DMS53 (cell line): ENCODE data around the gene DENND1A.
"Not testable (repeated sequence)": the region's sequence is repeated elsewhere in the genome, so short reads cannot be mapped to it uniquely, and the experiment has no call there.

Experiments
- DNase-seq: peaks from one replicate; lab custom pipeline; 2025; lab: John Stamatoyannopoulos, UW

DENND1A gene

DNA sequence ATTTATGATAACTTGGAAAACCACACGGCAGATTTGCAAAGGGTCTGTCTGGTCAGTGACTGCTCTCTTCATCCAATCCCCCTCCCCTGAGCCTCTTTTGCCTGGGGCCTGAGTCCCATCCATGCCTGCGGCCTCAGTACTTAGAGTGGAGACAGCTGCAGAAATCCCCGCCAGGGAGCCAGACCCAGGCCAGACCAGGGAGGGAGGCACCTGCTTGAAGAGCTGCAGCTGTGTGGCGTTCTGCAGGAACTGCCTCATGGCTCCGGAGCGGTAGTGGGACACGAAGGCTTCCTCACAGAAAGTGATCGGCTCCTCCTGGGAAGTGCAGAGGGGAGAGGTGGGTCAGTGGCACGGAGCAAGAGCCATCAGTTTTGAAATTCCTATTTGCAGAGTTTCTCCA lies 472.3 kb downstream of the DENND1A start:
- DNase-seq: no peak

DNA sequence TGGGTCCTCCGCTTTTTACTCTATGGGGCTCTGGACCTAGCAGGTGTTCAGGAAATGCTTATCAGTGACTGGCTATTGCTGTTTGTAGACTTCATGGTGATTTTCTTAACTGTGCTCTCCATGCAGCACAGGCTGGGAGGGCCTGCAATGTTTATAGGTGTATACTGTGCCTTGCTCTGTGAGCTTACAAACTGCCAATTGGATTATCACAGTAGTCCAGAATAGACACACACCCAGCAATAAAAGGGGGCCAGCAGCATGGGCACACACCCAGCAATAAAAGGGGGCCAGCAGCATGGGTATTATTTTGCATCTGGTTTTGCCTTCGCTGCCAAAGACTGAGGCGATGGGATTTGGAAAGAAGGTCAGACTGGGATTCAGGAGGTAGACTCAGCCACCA lies 473.9 kb downstream of the DENND1A start:
- DNase-seq: no peak

DNA sequence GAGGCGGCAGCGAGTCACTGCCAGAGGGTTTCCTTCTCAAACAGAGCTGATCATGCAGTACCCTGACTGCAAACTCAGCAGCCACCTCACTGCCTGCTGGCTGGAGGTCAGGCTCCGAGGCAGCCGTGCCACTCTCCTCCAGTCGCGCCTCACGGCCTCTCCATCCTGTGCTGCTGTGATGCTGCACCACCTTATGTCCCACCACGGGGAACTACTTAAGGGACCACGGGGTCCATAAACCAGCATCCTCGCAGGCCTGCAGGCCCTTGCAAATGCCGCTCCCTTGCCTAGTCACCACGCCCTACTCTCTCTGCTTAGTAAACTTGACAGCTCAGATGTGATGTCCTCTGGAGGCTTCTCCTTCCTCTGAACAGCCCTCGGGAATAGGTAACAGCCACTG lies 474.7 kb downstream of the DENND1A start:
- DNase-seq: no peak

DNA sequence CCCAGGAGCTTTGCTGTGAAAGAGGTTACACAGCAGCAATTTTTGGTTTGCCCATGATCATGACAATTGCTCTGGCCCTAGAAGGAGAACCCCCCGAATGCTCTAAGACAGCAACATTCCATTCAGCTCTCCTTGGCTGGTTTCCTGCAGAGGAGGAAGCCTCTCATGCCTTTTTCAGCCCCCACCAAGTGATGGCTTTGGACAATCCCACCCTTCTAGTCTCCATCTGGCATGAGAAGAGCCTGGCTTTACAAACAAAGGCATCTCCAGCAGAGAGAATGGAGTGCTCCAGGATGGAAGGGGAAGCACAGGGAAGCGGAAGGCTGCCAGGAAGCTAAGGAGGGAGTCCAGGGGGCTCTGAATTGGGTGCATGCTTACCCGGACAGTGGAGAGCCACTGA lies 475.6 kb downstream of the DENND1A start:
- DNase-seq: no peak

DNA sequence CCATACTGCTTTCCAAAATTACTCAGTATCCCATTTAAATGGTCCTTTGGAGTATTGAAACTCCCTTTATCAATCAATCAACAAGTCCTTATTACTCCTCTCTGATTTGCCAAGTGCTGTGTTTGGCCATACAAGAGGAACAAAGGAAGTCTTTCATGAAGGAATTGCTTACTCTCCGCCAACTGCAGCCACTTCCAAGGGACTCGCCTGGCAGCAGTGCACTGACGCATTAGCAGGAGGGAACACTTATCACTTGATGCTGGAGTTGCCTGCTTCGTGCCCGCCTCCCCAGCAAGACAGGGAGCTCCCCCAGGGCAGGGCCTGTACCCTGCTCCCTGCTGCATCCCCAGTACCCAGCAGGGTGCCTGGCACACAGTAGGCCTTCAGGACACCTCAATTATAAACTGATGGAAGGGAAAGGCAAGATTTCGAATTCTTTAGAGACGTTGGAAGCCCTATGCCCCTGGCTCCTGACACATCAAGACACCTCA lies 476.1 kb downstream of the DENND1A start:
- no peak for DNase-seq

DNA sequence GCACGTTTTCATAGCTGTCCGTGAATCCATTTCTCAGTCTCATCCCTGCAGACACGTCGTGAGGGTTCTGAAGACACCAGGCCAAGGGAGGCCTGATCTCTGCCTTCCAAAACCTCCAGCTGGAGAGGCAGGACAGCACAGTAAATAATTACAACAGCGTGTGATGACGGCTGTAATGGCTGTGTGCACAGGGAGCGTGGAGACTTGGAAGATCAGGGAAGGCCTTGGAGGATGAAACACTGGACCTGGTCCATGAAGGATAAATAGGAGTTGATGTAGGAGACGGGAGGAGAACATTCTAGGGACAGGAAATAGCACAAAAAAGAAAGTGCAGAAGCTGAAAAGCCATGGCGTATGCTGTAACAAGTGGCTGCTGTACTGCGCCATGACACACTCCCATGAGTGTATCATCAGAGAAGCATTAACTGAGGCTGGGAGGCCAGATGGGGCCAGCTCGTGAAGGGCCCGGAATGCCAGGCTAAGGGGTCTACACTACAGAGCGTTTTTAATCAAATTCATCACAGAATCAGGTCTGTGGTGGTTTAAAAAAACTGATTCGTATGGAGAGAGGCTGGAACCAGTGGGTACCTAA lies 476.8 kb downstream of the DENND1A start:
- no peak for DNase-seq

DNA sequence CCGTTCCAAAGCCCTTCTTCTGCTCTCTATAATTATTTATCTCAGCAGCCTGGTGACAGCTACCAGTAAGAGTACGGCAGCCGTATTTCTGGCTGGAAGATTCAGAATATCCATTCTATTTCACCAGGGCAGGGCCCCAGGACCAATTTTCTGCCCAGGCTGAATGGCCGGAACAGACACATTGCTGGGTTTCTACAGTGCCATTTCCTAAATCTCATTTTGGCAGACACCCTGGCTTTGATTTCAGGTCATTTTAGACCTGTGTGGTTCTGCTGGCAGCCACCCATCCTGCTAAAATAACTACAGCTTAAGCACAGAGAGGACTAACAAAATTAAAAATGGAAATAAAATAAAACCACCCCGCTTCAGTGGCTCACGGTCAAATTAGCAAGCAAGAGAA lies 478.9 kb downstream of the DENND1A start:
- DNase-seq: no peak

DNA sequence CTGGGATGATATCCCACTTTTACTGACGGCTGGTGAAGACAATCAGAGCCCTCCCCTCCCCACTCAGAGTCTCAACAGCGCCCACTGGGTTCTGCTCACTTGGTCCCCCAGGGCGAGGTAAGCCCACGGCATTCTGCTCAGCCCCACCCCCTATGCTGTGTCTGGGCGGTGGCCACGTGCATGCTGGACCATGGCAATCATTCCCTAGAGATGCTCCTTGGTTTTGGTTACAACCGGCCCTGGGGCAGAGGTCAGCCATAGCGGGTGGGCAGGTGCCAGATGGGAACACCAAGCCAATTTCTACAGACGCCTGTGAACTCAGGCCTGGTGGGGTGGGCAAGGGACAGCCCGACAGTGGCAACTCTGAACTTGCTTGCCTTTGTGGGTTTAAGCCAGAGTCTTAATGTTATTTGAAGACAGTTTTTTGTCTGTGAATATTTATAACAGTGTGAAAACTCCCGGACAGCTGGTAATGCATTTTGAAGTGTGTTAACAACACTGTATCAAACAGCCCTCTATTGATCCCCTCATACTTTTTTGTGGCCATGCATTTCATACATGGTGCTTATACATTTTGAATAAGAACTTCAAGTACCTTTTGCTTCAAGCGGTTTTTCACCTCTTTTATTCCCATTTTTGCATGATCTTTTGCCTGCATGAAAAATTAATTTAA lies 479.7 kb downstream of the DENND1A start:
- DNase-seq: no peak

DNA sequence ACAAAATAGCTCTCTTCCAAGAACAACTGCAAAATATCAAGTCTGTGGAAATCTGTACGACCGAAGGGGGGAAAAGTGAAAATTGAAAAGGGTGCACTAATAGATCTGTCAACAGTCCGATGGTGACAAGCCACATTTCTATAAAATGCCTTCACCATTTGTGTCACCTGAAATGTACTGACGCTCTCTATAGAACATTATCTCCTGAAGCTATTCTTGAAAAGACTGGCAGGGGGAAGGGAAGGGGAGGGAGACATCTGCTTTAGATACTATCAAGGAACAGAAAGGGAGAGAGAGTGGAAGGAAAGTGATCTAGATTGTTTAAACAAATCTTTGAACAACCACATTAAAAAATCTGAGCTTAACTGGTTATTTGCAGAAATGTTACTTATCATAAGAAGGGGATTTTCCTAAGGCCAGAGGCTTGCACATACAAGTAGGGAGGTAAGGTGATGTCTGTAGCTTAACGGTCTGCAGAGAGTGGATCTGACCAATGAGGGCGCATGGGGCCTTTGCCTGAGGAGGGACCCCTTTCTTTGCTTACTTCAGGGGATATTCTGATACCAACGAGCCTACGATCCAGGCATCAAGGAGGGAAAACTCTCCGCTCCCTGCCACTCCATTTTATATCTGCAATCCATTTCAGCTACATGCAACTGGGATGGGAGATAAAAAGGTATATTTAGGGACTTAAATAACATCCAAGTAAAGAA lies 481.8 kb downstream of the DENND1A start:
- DNase-seq: no peak

DNA sequence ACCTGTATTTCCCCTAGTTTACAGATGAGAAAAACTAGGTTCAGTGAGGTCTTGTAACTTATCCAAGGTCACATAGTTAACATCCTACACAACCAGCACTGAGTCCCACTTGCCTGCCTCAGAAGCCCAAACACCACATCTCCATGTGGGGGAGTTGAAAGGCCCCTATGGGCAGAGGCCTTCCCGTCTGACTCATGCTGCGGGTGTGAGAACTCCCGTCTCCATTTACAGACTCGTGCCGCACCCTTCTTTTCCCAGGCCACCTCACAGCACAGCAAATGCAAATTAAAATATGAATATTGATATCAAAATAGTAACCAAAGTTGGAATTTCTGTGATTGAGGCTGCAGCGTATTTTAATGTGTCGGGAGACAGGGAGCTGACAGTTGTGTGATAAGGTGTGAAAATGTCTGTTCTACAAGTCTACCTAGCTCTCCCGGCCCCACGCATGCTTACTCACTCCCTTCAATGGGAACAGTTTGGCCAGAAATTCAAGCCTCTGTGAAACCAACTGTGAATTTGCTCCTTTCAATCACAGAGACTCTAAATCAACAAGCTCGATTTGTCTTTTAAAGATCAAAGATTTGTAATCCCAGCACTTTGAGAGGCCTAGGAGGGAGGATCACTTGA lies 483.8 kb downstream of the DENND1A start:
- DNase-seq: no peak

DNA sequence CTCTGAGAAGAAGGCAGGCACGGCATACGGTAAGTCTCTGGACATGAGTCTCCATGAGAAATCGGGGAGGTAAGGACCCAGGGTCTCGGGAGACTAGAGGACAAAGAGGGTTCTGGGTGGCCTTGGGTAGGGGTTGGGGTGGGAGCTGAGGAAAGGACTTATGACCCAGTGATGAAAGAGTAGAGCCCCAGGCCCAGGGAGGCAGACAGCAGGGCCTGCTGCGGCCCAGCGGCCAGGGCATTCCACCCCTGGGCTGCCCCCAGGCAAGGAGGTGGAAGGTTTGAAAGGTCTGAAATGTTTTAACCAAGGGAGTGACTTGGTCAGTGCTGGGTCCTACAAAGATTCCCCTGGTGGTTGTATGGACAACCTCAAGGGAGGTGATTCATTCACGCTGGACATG lies 484.8 kb downstream of the DENND1A start:
- no peak for DNase-seq

DNA sequence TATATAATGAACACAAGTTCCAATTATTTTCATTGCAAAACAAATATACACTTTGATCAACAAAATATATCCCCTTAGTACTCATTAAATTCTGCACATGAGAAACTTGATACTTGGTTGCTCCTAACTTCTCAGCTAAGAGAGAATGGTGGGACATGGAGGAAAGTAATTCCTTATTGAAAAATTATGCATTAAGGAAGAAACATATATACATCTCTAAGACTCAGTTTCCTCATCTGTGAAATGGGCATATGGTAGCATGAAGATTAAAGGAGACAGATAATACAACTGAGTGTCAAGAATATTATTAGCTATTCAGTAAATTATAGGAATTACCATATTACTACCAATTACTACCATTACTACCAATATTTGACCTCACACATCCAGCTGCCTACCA lies 488.2 kb downstream of the DENND1A start:
- DNase-seq: no peak

DNA sequence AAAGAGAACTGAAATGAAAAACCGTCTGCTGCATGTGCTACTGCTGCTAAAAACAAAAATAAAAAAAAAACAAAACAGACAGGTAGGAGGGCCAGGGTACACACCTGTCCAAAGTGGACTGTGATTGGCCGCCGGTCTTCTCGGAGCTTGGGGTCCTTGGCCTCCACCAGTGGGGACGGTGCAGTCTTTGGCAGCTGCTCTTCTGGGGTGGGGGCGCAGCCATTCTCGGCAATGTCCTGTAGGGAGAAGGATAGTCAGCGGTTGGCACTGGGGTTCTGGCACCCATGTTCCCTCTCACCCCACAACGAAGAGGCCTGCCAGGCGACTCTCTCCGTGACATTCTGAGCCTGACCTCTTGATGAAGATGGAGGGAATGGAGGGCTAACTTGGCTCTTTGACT lies 489.7 kb downstream of the DENND1A start:
- no peak for DNase-seq

DNA sequence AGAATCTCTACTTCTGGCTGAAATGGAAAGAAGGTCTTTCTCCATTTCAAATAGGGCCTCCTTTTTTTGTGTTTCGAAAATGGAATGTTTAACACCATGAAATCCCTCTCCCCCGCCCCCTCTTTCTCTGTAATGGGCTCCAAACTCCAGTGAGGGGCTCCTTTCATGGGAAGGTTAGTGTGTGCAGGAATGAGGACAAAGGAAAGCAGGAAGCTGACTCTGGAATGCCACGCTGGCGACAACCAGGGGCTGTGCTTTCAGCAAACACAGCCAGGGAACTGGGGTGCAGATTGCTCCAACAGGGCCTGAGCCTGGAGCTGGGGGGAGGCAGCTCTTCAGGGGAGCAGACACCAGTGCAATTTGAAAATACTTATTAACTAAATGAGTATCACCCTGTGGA lies 491.1 kb downstream of the DENND1A start:
- DNase-seq: no peak

DNA sequence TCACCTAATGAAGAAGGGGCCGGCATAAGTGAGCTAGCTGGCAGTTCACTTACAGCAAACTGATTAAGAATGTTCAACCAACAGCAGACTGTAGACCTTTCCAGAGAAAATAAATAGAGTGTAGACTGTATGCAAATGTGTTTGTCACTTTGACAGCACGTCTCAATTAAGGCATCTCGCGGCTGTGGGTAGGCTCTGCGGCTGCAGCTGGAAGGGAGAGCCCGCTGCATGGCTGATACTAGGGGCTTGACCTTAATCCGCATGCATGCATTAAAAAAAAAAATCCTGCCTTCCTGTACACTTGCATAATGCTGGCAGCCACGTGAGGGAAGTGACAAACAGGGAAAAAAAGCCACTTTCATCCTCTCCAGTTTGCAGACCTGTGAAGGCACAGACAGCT lies 491.6 kb downstream of the DENND1A start:
- no peak for DNase-seq

DNA sequence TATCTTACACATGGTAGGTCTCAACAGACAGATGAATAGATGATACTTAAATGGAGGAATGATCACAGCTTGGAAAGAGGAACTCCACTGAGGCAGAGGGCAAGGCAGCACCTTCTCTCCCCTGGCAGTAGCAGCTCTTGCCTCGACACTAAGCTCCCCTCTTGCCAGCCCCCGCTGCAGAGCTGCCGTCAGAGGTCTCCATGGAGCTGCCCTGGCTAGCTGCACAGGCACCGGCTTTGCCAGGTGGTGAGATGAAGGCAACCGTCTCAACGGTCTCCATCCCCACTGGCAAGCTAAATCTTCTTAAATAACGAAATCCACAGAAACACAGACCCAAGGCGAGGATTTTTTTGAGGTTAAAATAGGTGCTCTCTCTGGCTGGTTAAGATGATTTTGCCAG lies 492.7 kb downstream of the DENND1A start:
- DNase-seq: no peak

DNA sequence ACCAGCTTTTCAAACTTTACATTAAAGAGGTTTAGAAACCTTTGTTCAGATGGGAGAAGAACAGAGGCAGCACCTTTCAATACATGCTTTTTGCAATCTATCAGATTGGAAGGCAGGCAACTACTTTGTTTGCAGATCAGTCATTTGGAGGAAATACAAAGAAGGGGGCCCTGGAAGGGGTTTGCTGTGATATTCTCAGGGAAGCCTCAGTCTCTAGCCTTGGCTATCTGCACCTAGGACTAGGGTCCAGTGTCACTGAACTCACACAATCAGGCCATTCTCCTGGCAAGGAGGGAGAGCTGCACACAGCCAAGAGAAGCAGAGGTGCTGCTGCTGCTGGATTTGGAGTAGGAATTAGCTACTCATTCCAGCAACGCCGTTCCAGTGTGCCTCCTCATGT lies 494.5 kb downstream of the DENND1A start:
- no peak for DNase-seq

DNA sequence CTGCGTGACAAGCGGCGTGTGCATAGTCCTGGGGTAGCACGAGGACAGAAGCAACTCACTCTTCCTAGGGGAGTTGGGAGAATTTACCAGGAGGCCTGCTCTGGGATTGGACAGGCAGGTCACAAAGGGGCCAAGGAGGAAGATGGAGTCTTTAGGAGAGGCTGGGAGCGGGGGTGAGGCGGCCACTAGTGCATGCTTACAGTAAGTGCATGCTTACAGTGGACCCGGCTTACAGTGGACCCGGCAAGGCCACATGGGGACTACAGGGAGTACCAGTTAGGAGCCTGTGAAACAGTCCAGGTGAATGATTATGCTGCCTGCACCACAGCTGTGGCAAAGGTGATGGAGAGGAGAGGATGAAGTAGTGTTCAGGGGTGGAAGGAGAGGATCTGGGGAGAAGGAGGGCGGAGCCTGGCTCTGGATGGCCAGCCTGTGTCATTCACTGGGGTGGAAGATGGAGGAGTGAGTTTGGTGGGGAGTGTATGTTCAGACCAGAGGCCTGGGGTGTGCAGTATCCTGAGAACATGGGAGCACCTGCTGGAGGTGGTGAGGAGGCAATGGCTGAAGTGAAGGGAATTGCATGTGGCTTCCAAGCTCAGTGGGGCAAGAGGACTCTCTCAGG lies 495.2 kb downstream of the DENND1A start:
- DNase-seq: no peak

DNA sequence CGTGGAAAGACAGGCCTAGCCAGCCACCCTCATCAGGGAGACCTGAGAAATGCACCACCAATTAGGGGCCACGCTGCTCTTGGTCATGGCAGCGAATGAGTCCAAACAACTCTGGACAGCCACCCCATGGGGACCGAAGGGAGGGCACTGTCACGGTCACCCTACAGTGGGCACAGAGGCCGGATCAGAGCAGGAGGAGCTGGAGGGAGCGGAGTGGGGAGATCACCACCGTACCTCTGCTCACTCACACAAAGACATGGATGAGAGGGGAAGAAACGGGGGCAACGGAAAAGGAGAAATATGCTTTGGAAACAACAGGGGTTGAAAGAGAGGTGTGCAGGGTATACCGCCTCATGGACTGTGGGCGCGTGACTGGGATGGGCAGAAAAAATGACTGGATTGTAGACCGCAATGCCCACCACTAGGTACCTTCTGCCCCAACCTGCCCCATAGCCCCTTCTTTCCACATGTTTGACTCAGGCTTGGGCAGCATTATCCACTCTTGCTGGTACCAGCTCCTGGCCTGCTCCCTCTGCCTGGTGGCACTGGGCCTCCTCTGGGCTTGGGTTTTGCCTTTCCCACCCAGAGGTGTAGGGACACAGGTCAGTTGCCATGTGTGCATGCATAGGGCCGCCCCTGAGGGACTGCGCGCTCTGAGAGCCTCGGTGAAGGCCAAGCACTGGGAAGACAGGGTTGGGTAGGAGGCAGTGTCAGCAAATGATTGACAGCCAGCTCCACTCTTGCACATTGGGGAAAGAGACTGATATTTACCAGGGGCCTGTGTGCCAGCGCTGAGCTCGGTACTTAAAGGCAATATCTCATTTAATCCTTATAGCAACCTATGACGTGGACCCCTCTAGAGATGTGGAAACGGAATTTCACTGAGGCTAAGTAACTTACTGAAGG lies 497.3 kb downstream of the DENND1A start:
- DNase-seq: no peak

DNA sequence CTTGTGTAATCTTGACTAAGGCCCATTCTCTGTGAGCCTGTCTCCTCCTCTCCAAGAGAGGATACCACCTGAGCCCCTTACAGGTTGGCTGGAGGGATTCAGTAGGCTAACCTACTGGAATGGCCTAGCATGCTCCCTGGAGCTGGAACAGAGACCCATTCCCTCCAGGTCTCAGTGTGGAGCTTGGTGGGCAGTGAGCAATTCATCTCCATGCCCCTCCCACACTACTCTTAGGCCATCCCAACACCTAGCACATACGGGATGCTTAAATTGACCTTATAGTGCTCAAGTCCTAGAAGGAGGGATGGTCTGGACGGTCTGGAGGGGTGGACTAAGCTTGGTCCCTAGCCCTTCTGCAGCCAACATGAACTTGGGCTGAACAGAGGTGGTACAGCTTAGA lies 498.3 kb downstream of the DENND1A start:
- DNase-seq: no peak

DNA sequence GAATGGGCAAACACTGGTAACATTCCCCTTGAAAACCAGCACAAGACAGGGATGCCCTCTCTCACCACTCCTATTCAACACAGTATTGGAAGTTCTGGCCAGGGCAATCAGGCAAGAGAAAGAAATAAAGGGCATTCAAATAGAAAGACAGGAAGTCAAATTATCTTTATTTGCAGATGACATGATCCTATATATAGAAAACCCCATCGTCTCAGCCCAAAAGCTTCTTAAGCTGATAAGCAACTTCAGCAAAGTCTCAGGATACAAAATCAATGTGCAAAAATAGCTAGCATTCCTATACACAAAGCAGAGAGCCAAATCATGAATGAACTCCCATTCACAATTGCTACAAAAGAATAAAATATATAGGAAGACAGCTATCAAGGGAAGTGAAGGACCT lies 501.5 kb downstream of the DENND1A start:
- not testable (repeated sequence) for DNase-seq
